HG03354 (cell line): ENCODE results near the gene PIK3R6.

ENCODE experiments used
- ATAC-seq: cut with Tn5 transposase; IDR thresholded peaks from one replicate; pipeline ENCODE4 v1.9.1; 2021; ENCODE audit warnings: mild to moderate bottlenecking; ENCODE audit not compliant: unreplicated experiment, poor library complexity, severe bottlenecking

Gene PIK3R6

GRCh38 chr17:8867361-8867981 is at the start of gene PIK3R6:
Gene PIK3R6 (minus strand): TSS chr17:8867674. CDS start chr17:8849794, 17,880 bp downstream.
- ATAC-seq: no peak

GRCh38 chr17:8916466-8916865 is 49.0 kb upstream of the PIK3R6 start:
- no peak for ATAC-seq

- ATAC-seq: no peak
Measured at GRCh38 chr17:8914554-8914953, 47.1 kb upstream of the PIK3R6 start.

GRCh38 chr17:8913879-8914278 is 46.4 kb upstream of the PIK3R6 start:
- ATAC-seq: no peak

GRCh38 chr17:8913091-8913490 is 45.6 kb upstream of the PIK3R6 start:
- ATAC-seq: no peak

- no peak for ATAC-seq
Measured at GRCh38 chr17:8912084-8912981, 44.9 kb upstream of the PIK3R6 start.

GRCh38 chr17:8910969-8911604 is 43.6 kb upstream of the PIK3R6 start:
- no peak for ATAC-seq

- ATAC-seq: no peak
Measured at GRCh38 chr17:8909586-8910270, 42.3 kb upstream of the PIK3R6 start.

- no peak for ATAC-seq
Measured at GRCh38 chr17:8905331-8905730, 37.9 kb upstream of the PIK3R6 start.

GRCh38 chr17:8904686-8905085 is 37.2 kb upstream of the PIK3R6 start:
- ATAC-seq: no peak

- ATAC-seq: no peak
Measured at GRCh38 chr17:8904201-8904600, 36.7 kb upstream of the PIK3R6 start.

- ATAC-seq: no peak
Measured at GRCh38 chr17:8900626-8901585, 33.4 kb upstream of the PIK3R6 start.

- ATAC-seq: no peak
Measured at GRCh38 chr17:8900207-8900606, 32.7 kb upstream of the PIK3R6 start.

- no peak for ATAC-seq
Measured at GRCh38 chr17:8898636-8899035, 31.2 kb upstream of the PIK3R6 start.

GRCh38 chr17:8898126-8898525 is 30.7 kb upstream of the PIK3R6 start:
- ATAC-seq: no peak

- ATAC-seq: no peak
Measured at GRCh38 chr17:8896641-8897635, 29.5 kb upstream of the PIK3R6 start.

- no peak for ATAC-seq
Measured at GRCh38 chr17:8896087-8896486, 28.6 kb upstream of the PIK3R6 start.
